B cell (primary cell): ENCODE measurements around the gene PRR14. TPM values are rescaled to one million over a fixed set of nuclear protein-coding genes. Genes with fewer than 3 reads are reported as not detected.

Source experiments
- ATAC-seq: fragments of 200-7000 bp; cut with Tn5 transposase; one replicate; pipeline ENCODE4 v1.10.0; 2021; ENCODE audit warnings: low read depth, mild to moderate bottlenecking, moderate number of reproducible peaks, moderate library complexity
- CTCF ChIA-PET: fragments of 350-600 bp; sonication (Branson Sonifier 250); formaldehyde crosslinking; loops from one replicate; lab custom pipeline; 2021; ENCODE audit warnings: antibody characterized with exemption, inconsistent platforms; lab: Charles Lee
- POLR2A ChIA-PET: fragments of 350-600 bp; sonication (Branson Sonifier 250); formaldehyde crosslinking; loops from one replicate; lab custom pipeline; 2021; ENCODE audit warnings: antibody characterized with exemption; lab: Charles Lee
- DNase-seq: peaks from one replicate; pipeline ENCODE4 v3.0.0; 2013
- H2AFZ ChIP-seq: 2 replicates; pipeline ENCODE4 v1.6.1; 2012; ENCODE audit warnings: mild to moderate bottlenecking, low read depth, low read length; ENCODE audit not compliant: insufficient read depth, poor library complexity, severe bottlenecking
- H3K27ac ChIP-seq, 2 donors: 1 replicate in 1 of 2; 2 replicates in 1 of 2; pipeline ENCODE4 v1.5.1; 2012 to 2013; ENCODE audit warnings: low read length in 2 of 2, mild to moderate bottlenecking in 2 of 2, moderate library complexity in 1 of 2
- H3K27me3 ChIP-seq, 4 experiments: fragments of 200-600 bp in 1 of 4; sonication (generic) in 1 of 4; replicated peaks in 1 of 4; 1 replicate in 2 of 4; 2 replicates in 2 of 4; pipeline versions ENCODE4 v1.6.1 to v1.7.0; 2013 to 2016; ENCODE audit warnings: low read length in 3 of 4, mild to moderate bottlenecking in 2 of 4, mixed read lengths in 1 of 4, moderate library complexity in 1 of 4; ENCODE audit not compliant: insufficient read depth in 4 of 4, control insufficient read depth in 3 of 4; ENCODE audit errors: control extremely low read depth in 1 of 4
- H3K36me3 ChIP-seq, 2 experiments: replicated peaks in 1 of 2; 1 replicate in 1 of 2; 2 replicates in 1 of 2; pipeline versions ENCODE4 v1.6.1 to v1.7.1; 2013; ENCODE audit warnings: low read length in 1 of 2; ENCODE audit not compliant: insufficient read depth in 2 of 2, control insufficient read depth in 1 of 2; ENCODE audit errors: control extremely low read depth in 1 of 2, extremely low read depth in 1 of 2
- H3K4me1 ChIP-seq, 2 donors: fragments of 200-600 bp in 1 of 2; sonication (generic) in 1 of 2; 1 replicate in 1 of 2; 2 replicates in 1 of 2; pipeline versions ENCODE4 v1.5.1 to v1.6.1; 2013 to 2017; ENCODE audit warnings: low read length in 2 of 2; ENCODE audit not compliant: control insufficient read depth in 2 of 2, insufficient read depth in 2 of 2
- H3K4me2 ChIP-seq: replicated peaks from 2 replicates; pipeline ENCODE3; 2012; ENCODE audit warnings: mild to moderate bottlenecking, low read depth, low read length; ENCODE audit not compliant: poor library complexity, severe bottlenecking
- H3K4me3 ChIP-seq, 5 experiments: fragments of 200-600 bp in 1 of 5; sonication (generic) in 1 of 5; 1 replicate in 3 of 5; 2 replicates in 2 of 5; pipeline versions ENCODE4 v1.5.1 to v1.7.0; 2011 to 2016; ENCODE audit warnings: low read length in 4 of 5, mild to moderate bottlenecking in 4 of 5, low read depth in 2 of 5, control low read depth in 1 of 5, moderate library complexity in 1 of 5; ENCODE audit not compliant: insufficient read depth in 1 of 5; ENCODE audit errors: control extremely low read depth in 1 of 5, extremely low read depth in 1 of 5
- H3K79me2 ChIP-seq: fragments of 200-600 bp; sonication (generic); one replicate; pipeline ENCODE4 v1.6.0; 2016; ENCODE audit warnings: low read length; ENCODE audit not compliant: control insufficient read depth, insufficient read depth
- H3K9ac ChIP-seq: fragments of 200-600 bp; sonication (generic); 2 replicates; pipeline ENCODE4 v1.6.1; 2017; ENCODE audit warnings: mild to moderate bottlenecking, low read length, moderate library complexity
- H3K9me3 ChIP-seq, 3 donors: one replicate each; pipeline versions ENCODE4 v1.6.1 to v1.7.1; 2013; ENCODE audit warnings: low read length in 2 of 3; ENCODE audit not compliant: control insufficient read depth in 2 of 3, insufficient read depth in 1 of 3; ENCODE audit errors: control extremely low read depth in 1 of 3
- H4K20me1 ChIP-seq: 2 replicates; pipeline ENCODE4 v1.6.0; 2012; ENCODE audit warnings: mild to moderate bottlenecking, low read length; ENCODE audit not compliant: insufficient read depth, control insufficient read depth, poor library complexity, severe bottlenecking
- H3K27ac Mint-ChIP-seq: one replicate; pipeline ENCODE4 v1.8.0; 2021; ENCODE audit warnings: mixed read lengths
- H3K27me3 Mint-ChIP-seq: one replicate; pipeline ENCODE4 v1.8.0; 2021; ENCODE audit warnings: mixed read lengths
- H3K4me1 Mint-ChIP-seq: one replicate; pipeline ENCODE4 v1.8.0; 2021; ENCODE audit warnings: mixed read lengths
- H3K4me3 Mint-ChIP-seq: one replicate; pipeline ENCODE4 v1.8.0; 2021; ENCODE audit warnings: mixed read lengths
- H3K9me3 Mint-ChIP-seq: one replicate; pipeline ENCODE4 v1.8.0; 2022; ENCODE audit warnings: mixed read lengths; ENCODE audit not compliant: insufficient read depth
- CTCF ChIP-seq: fragments of 200-600 bp; IDR thresholded peaks from one replicate; pipeline ENCODE4 v1.8.0; 2022; ENCODE audit warnings: antibody characterized with exemption, mild to moderate bottlenecking
- EZH2 ChIP-seq: IDR thresholded peaks from 2 replicates; pipeline ENCODE4 v1.6.1; 2012; ENCODE audit warnings: borderline replicate concordance, low read depth, mild to moderate bottlenecking, moderate library complexity, low read length; ENCODE audit not compliant: insufficient read depth, poor library complexity, severe bottlenecking
- WGBS: methylation state at CpG from one replicate; pipeline ENCODE4 v1.1.5; 2013; ENCODE audit warnings: missing lambda C conversion rate; ENCODE audit not compliant: insufficient coverage; 5-methylcytosine and 5-hydroxymethylcytosine counted together
- intact Hi-C: fragments of 100-400 bp; cut with micrococcal nuclease; formaldehyde crosslinking; loops from one replicate; pipeline ENCODE4 v1.10.0; 2022
- polyA plus RNA-seq: library from polyadenylated mRNA; depleted of rRNA; stranded (reverse); fragments of >200 nt; gene quantifications from 2 replicates; pipeline ENCODE4 v1.2.3, GENCODE V29; 2012
- total RNA-seq, 2 donors: library from RNA; stranded (reverse); fragments of 120-200 nt in 1 of 2; gene quantifications; 1 replicate in 1 of 2; 2 replicates in 1 of 2; pipeline versions ENCODE4 v1.2.3 to v1.2.4, GENCODE V29; 2013 to 2022

PRR14 gene
- total and polyA plus RNA-seq, 2 donors (not counting 1 experiment from before 2014, with no cell fraction given): 62.4 to 95.8 TPM

DNA sequence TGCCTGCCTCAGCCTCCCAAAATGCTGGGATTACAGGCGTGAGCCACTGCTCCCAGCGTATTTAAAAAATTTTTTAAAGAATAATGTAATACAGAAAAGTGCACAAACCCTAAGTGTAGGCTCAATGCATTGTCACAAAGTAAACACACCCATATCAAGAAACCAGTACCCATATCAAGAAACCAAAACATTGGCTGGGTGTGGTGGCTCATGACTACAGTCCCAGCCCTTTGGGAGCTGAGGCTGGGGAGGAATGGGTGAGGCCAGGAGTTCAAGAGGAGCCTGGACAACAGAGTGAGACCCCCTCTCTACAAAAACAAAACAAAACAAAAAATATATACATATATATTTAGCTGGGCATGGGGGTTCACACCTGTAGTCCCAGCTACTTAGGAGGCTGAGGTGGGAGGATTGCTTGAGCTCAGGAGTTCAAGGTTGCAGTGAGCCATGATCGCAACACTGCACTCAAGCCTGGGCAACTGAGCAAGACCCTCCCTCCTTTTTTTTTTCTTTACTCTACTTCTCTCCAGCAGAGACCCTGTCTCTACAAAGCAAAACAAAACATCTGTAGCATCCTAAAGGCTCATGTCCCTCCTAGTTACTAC, 9.3 kb upstream of the PRR14 start:
- ChIA-PET CTCF (interaction anchor here (2.7 kb wide), 1 partner anchor 13 kb away, joined by 16 read pairs; no protein-coding TSS in a partner anchor), POLR2A (interaction anchor here (0.6 to 0.8 kb wide), 3 partner anchors 9 to 268 kb away, joined by 3 read pairs; no protein-coding TSS in a partner anchor)
- no peak overlapping the region for H3K27ac ChIP-seq
- H4K20me1 ChIP-seq: no peaks in the 10 kb centered on the region
- no peak overlapping the region for H3K4me2 ChIP-seq
- ATAC-seq: no peak
- Mint-ChIP-seq H3K4me1 (no peaks in the 10 kb centered on the region), H3K4me3 (no peak overlapping the region), H3K27ac (no peak overlapping the region), H3K27me3 (no peaks in the 10 kb centered on the region), H3K9me3 (no peaks in the 10 kb centered on the region)
- H3K4me3 ChIP-seq: no peak overlapping the region
- intact Hi-C loops: no loop called here
- H3K9ac ChIP-seq: no peak overlapping the region
- TF ChIP-seq CTCF (no peak), EZH2 (no peak)
- no peaks in the 10 kb centered on the region for H3K27me3 ChIP-seq
- H3K4me1 ChIP-seq: no peaks in the 10 kb centered on the region
- DNase-seq: no peak
- no peaks in the 10 kb centered on the region for H3K9me3 ChIP-seq
- no peaks in the 10 kb centered on the region for H3K79me2 ChIP-seq
- no peaks in the 10 kb centered on the region for H3K36me3 ChIP-seq
- no peak overlapping the region for H2AFZ ChIP-seq
- no CpG with 5 or more reads among the region's 3 CpGs for WGBS

- Mint-ChIP-seq H3K27me3 (no peaks in the 10 kb centered on the region), H3K9me3 (no peaks in the 10 kb centered on the region), H3K4me3 (no peak overlapping the region), H3K4me1 (no peaks in the 10 kb centered on the region), H3K27ac (no peak overlapping the region)
- TF ChIP-seq EZH2 (no peak), CTCF (no peak)
- 98% methylated on average over 3 of the region's 4 CpGs for WGBS
- ATAC-seq (no peak), DNase-seq (no peak)
- Histone ChIP-seq H3K9me3 (no peaks in the 10 kb centered on the region), H3K36me3 (no peaks in the 10 kb centered on the region), H3K27ac (no peak overlapping the region), H4K20me1 (no peaks in the 10 kb centered on the region), H3K79me2 (no peaks in the 10 kb centered on the region), H3K27me3 (no peaks in the 10 kb centered on the region), H3K4me3 (no peak overlapping the region), H3K9ac (no peak overlapping the region), H2AFZ (no peak overlapping the region), H3K4me1 (peaks cover 0 to 2% of the 10 kb centered on the region in 2 donors), H3K4me2 (no peak overlapping the region)
- POLR2A ChIA-PET: no interaction called here
- intact Hi-C loops: no loop called here
- CTCF ChIA-PET: interaction anchor here (1.0 to 1.5 kb wide), 2 partner anchors 9 to 47 kb away, joined by 3 read pairs; no protein-coding TSS in a partner anchor
Measured at GRCh38 chr16:30644334-30644830, 6.4 kb upstream of the PRR14 start.
